ENCODE data around the gene C9. TPM values are rescaled to one million over a fixed set of nuclear protein-coding genes. Genes with fewer than 3 reads are reported as not detected.

C9 gene
- total and polyA plus RNA-seq, 12 donors = 0.17 TPM; not detected in 11

DNA sequence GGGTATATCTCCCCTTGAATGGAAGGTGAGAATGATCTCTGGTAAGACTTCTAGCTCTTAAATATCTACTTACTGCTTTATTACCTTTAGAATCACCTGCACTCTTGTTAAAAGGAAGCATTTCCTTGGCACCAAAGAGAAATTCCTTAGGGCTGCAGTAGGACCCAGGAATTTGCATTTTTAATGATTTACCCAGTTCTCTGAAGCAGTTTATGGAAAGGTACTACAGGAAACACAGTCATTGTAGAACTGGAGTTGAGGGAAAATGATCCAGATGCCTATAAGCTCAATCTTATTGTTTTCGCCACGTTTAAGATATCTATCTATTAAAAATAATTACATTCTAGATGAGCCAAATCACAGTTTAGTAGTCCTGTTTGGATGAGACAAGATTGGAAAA, 9.5 kb upstream of the C9 start:
- H3K36me3 ChIP-seq = peaks cover 0 to 90% (median 14%) of the 10 kb centered on the region in 9 donors
- 76 to 94% methylated on average over 2 of the region's 2 CpGs for WGBS, 2 donors
- H3K27ac ChIP-seq = no peak overlapping the region
- H3K4me1 ChIP-seq = peaks cover 0 to 9% (median 0%) of the 10 kb centered on the region in 9 donors
- H3K9me3 ChIP-seq = no peaks in the 10 kb centered on the region
- intact Hi-C loops (cut with DNase I) = loop anchor here in 3 of 10 donors (2.0 to 10.0 kb wide), 3 partner anchors 149 to 175 kb away; partner anchors contain the start of gene FYB1 (in 1 of the 3)
- H3K27me3 ChIP-seq = peaks cover 0 to 9% (median 0%) of the 10 kb centered on the region in 7 donors
- no peak for DNase-seq
- TF ChIP-seq, protein P1, sequence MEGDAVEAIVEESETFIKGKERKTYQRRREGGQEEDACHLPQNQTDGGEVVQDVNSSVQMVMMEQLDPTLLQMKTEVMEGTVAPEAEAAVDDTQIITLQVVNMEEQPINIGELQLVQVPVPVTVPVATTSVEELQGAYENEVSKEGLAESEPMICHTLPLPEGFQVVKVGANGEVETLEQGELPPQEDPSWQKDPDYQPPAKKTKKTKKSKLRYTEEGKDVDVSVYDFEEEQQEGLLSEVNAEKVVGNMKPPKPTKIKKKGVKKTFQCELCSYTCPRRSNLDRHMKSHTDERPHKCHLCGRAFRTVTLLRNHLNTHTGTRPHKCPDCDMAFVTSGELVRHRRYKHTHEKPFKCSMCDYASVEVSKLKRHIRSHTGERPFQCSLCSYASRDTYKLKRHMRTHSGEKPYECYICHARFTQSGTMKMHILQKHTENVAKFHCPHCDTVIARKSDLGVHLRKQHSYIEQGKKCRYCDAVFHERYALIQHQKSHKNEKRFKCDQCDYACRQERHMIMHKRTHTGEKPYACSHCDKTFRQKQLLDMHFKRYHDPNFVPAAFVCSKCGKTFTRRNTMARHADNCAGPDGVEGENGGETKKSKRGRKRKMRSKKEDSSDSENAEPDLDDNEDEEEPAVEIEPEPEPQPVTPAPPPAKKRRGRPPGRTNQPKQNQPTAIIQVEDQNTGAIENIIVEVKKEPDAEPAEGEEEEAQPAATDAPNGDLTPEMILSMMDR (IDR thresholded peaks at IDR 0.05) = no peak
- ATAC-seq = no peak
- H3K4me3 ChIP-seq = no peak overlapping the region

DNA sequence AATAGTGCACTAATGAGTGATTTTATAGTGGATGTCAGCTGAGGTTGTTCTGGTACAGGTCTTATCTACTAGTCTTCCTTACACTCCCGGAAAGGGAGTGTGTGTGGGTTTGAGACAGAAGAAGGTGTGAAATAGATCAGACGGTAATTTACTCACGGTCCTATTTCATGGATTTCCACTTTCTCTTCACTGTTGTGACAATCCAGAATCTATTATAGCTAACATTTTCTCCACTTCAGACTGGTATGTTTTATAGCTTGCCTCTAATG, 7.0 kb upstream of the C9 start:
- whole genome bisulfite sequencing, 2 donors = 48 to 56% methylated on average over 3 of the region's 3 CpGs
- Histone ChIP-seq H3K4me3 (no peak overlapping the region), H3K27ac (no peak overlapping the region), H3K27me3 (peaks cover 0 to 9% (median 0%) of the 10 kb centered on the region in 7 donors), H3K4me1 (peaks cover 0 to 9% (median 0%) of the 10 kb centered on the region in 9 donors), H3K9me3 (no peaks in the 10 kb centered on the region), H3K36me3 (peaks cover 0 to 65% (median 14%) of the 10 kb centered on the region in 9 donors)
- intact Hi-C loops (cut with DNase I) = loop anchor here in 2 of 10 donors (10.0 kb wide), 2 partner anchors 146 to 156 kb away; partner anchors contain the start of gene FYB1 (in 1 of the 2)
- peak in 1 of 8 donors; percentile 14 for ATAC-seq
- DNase-seq = no peak
- TF ChIP-seq, protein P1 (IDR thresholded peaks at IDR 0.05) = no peak

DNA sequence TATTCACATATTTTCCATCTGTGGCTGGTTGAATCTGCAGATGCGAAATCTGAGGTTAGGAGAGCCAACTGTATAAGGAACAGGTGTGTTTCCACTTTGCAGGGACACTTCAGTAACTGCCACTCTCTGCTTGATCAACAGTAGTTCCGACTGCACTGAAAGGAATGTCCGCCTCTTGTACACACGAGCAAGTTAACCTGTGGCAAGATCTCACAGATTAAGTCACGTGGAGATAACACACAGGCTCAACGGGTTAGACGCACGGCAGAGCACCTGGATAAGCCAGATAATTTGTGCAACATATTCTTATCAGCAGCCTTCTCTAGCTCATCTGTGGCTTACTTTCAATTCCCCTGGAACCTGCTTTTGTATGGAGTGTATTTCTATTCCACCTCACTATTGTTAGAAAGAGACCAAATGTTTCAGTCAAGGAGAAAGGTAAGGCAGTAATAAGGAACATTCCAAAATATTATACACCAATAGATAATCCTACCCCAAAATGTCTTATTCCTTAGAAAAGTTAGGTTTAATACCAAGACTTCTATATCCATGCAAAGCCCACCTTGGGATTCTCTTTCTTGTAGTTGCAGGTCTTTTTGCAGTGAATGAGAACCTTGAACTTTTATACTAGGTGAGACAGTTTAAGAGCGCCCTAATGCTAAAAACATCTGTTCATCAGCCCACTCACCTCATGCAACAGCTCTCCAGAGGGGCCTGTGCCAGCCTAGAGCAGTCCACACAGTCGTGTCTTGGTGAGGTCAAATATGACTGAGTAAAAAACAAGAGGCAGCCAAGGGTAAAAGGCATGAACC, 6.5 kb upstream of the C9 start:
- H3K36me3 ChIP-seq = peaks cover 0 to 60% (median 11%) of the 10 kb centered on the region in 9 donors
- H3K27ac ChIP-seq = no peak overlapping the region
- WGBS, 2 donors = 61 to 67% methylated on average over 10 of the region's 10 CpGs
- H3K27me3 ChIP-seq = peaks cover 0 to 9% (median 0%) of the 10 kb centered on the region in 7 donors
- TF ChIP-seq, protein P1 (IDR thresholded peaks at IDR 0.05) = no peak
- no peak overlapping the region for H3K4me3 ChIP-seq
- intact Hi-C loops (cut with DNase I) = loop anchor here in 2 of 10 donors (10.0 kb wide), 2 partner anchors 146 to 156 kb away; partner anchors contain the start of gene FYB1 (in 1 of the 2)
- H3K9me3 ChIP-seq = no peaks in the 10 kb centered on the region
- H3K4me1 ChIP-seq = peaks cover 0 to 9% (median 0%) of the 10 kb centered on the region in 9 donors
- no peak for DNase-seq
- ATAC-seq = peak in 1 of 8 donors; percentile 9

DNA sequence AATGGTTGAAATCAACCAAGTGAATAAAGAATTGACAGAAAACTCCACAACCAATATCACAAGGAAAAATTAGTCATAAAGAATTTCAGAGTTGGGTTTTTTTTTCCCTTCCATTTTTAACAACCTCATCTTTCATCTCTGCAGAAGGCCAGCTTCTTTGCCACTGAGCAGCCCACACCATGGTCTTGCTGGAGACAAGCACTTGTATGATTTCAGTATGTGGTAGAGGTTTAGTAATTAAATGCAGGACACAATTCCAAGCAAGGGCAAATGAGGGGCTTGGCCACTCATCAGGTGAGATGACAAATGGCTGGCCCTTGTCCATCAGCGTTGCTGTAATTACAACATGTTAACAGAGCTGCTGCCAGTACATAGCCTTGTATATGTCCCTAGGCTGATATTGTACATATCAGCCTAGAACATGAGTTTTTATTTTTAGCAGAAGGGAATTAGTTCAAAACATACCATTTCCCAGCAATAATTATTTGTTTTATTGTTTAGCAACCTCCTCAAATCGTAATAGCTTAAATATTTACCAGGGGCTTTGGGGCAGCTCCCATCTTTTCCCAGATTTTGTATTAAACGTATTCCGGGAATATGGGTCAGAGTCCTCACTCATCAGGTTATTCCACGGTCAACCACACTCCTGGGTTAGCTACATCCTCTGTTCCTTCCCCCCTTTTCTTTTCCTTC, 5.0 kb upstream of the C9 start:
- Histone ChIP-seq H3K27me3 (peaks cover 0 to 9% (median 0%) of the 10 kb centered on the region in 7 donors), H3K4me1 (peaks cover 0 to 9% (median 0%) of the 10 kb centered on the region in 9 donors), H3K9me3 (no peaks in the 10 kb centered on the region), H3K4me3 (no peak overlapping the region), H3K27ac (no peak overlapping the region), H3K36me3 (peaks cover 0 to 45% (median 6%) of the 10 kb centered on the region in 9 donors)
- DNase-seq (no peak), ATAC-seq (no peak)
- TF ChIP-seq, protein P1 (IDR thresholded peaks at IDR 0.05) = no peak
- WGBS, 2 donors = 82 to 88% methylated on average over 5 of the region's 5 CpGs
- intact Hi-C loops (cut with DNase I) = loop anchor here in 1 of 10 donors (10.0 kb wide), 1 partner anchor 154 kb away; the partner anchor contains the start of gene FYB1
